ENCODE data around the gene CDON. TPM values are rescaled to one million over a fixed set of nuclear protein-coding genes. Genes with fewer than 3 reads are reported as not detected.

The CDON gene
- total RNA-seq, 5 donors from 2014 or later (not counting 1 experiment from before 2014, with no cell fraction given) = 1.7 to 5.0 (median 2.7) TPM

GRCh38 chr11:125910226-125910849, 152.3 kb downstream of the CDON start:
- Mint-ChIP-seq H3K36me3 (no peaks in the 10 kb centered on the region), H3K27me3 (peaks cover 26 to 41% of the 10 kb centered on the region in 2 donors), H3K27ac (no peak overlapping the region), H3K9me3 (no peaks in the 10 kb centered on the region), H3K4me3 (no peak overlapping the region), H3K4me1 (peaks cover 0 to 3% (median 0%) of the 10 kb centered on the region in 3 donors)
- Histone ChIP-seq H3K4me1 (ENCODE audit: control insufficient read depth in 1 of 2, extremely low read depth in 1 of 2, insufficient read depth in 2 of 2, low read length in 2 of 2) (no peaks in the 10 kb centered on the region), H3K27me3 (replicated peaks in 1 of 2; ENCODE audit: control insufficient read depth in 2 of 2, extremely low read depth in 1 of 2, insufficient read depth in 2 of 2, low read length in 1 of 2) (peaks cover 2 to 15% of the 10 kb centered on the region in 2 experiments), H3K4me3 (ENCODE audit: control insufficient read depth in 1 of 2, extremely low read depth in 1 of 2, low read length in 1 of 2) (no peak overlapping the region), H3K36me3 (ENCODE audit: control insufficient read depth in 2 of 2, extremely low read depth in 1 of 2, insufficient read depth in 1 of 2, low read length in 1 of 2) (no peaks in the 10 kb centered on the region), H3K27ac (ENCODE audit: low read length) (no peak overlapping the region), H3K9me3 (no peaks in the 10 kb centered on the region)
- ChIA-PET POLR2A (interaction anchor here in 1 of 2 donors (0.7 kb wide), 1 partner anchor 497 kb away, joined by 5 read pairs; no protein-coding TSS in a partner anchor), CTCF (interaction anchor here in 1 of 2 donors (0.7 kb wide), 1 partner anchor 284 kb away, joined by 3 read pairs; no protein-coding TSS in a partner anchor)
- DNase-seq (no peak), ATAC-seq (replicated peaks in 1 of 4) (no peak)
- no CpG with 5 or more reads among the region's 8 CpGs for WGBS (ENCODE audit: insufficient coverage)

Other genes with a start within 250 kb of the CDON start
- not detected for gene PATE4, start 229.6 kb downstream of the CDON start, total RNA-seq
- 1 to 10 TPM; 2.8 to 7.4 (median 6.9) TPM for gene HYLS1, start 175.2 kb downstream of the CDON start, total RNA-seq
- gene PUS3, start 159.7 kb downstream of the CDON start, total RNA-seq = 10 to 100 TPM in 3 of 5 donors, 1 to 10 TPM in 2; 5.2 to 14.6 (median 11.5) TPM
- gene DDX25, start 158.4 kb downstream of the CDON start, total RNA-seq = under 1 TPM in 3 of 5 donors, not detected in 2; 0.16 to 0.26 (median 0.16) TPM
- gene VSIG10L2, start 116.8 kb downstream of the CDON start, total RNA-seq = not detected
- gene RPUSD4, start 148.8 kb upstream of the CDON start, total RNA-seq = 10 to 100 TPM; 33.8 to 41.5 (median 40.2) TPM
- gene FAM118B, start 148.9 kb upstream of the CDON start, total RNA-seq = 10 to 100 TPM in 3 of 5 donors, 1 to 10 TPM in 2; 4.2 to 11.9 (median 11.0) TPM
- 100 to 1,000 TPM; 134 to 176 (median 142) TPM for gene SRPRA, start 206.0 kb upstream of the CDON start, total RNA-seq
- gene FOXRED1, start 206.3 kb upstream of the CDON start, total RNA-seq = 10 to 100 TPM; 32.5 to 38.5 (median 34.5) TPM
- 10 to 100 TPM; 11.3 to 23.4 (median 21.9) TPM for gene TIRAP, start 220.2 kb upstream of the CDON start, total RNA-seq
- gene DCPS, start 241.2 kb upstream of the CDON start, total RNA-seq = 10 to 100 TPM; 12.4 to 23.7 (median 19.8) TPM

Measured in T-cell (primary cell).